B cell (primary cell): ENCODE data around the gene TTLL11. TPM values are rescaled to one million over a fixed set of nuclear protein-coding genes. Genes with fewer than 3 reads are reported as not detected.

Source experiments
- ATAC-seq: fragments of 200-7000 bp; cut with Tn5 transposase; one replicate; pipeline ENCODE4 v1.10.0; 2021; ENCODE audit warnings: low read depth, mild to moderate bottlenecking, moderate number of reproducible peaks, moderate library complexity
- CTCF ChIA-PET: fragments of 350-600 bp; sonication (Branson Sonifier 250); formaldehyde crosslinking; loops from one replicate; lab custom pipeline; 2021; ENCODE audit warnings: antibody characterized with exemption, inconsistent platforms; lab: Charles Lee
- POLR2A ChIA-PET: fragments of 350-600 bp; sonication (Branson Sonifier 250); formaldehyde crosslinking; loops from one replicate; lab custom pipeline; 2021; ENCODE audit warnings: antibody characterized with exemption; lab: Charles Lee
- DNase-seq: peaks from one replicate; pipeline ENCODE4 v3.0.0; 2013
- H2AFZ ChIP-seq: 2 replicates; pipeline ENCODE4 v1.6.1; 2012; ENCODE audit warnings: mild to moderate bottlenecking, low read depth, low read length; ENCODE audit not compliant: insufficient read depth, poor library complexity, severe bottlenecking
- H3K27ac ChIP-seq, 2 donors: 1 replicate in 1 of 2; 2 replicates in 1 of 2; pipeline ENCODE4 v1.5.1; 2012 to 2013; ENCODE audit warnings: low read length in 2 of 2, mild to moderate bottlenecking in 2 of 2, moderate library complexity in 1 of 2
- H3K27me3 ChIP-seq, 4 experiments: fragments of 200-600 bp in 1 of 4; sonication (generic) in 1 of 4; replicated peaks in 1 of 4; 1 replicate in 2 of 4; 2 replicates in 2 of 4; pipeline versions ENCODE4 v1.6.1 to v1.7.0; 2013 to 2016; ENCODE audit warnings: low read length in 3 of 4, mild to moderate bottlenecking in 2 of 4, mixed read lengths in 1 of 4, moderate library complexity in 1 of 4; ENCODE audit not compliant: insufficient read depth in 4 of 4, control insufficient read depth in 3 of 4; ENCODE audit errors: control extremely low read depth in 1 of 4
- H3K36me3 ChIP-seq, 2 experiments: replicated peaks in 1 of 2; 1 replicate in 1 of 2; 2 replicates in 1 of 2; pipeline versions ENCODE4 v1.6.1 to v1.7.1; 2013; ENCODE audit warnings: low read length in 1 of 2; ENCODE audit not compliant: insufficient read depth in 2 of 2, control insufficient read depth in 1 of 2; ENCODE audit errors: control extremely low read depth in 1 of 2, extremely low read depth in 1 of 2
- H3K4me1 ChIP-seq, 2 donors: fragments of 200-600 bp in 1 of 2; sonication (generic) in 1 of 2; 1 replicate in 1 of 2; 2 replicates in 1 of 2; pipeline versions ENCODE4 v1.5.1 to v1.6.1; 2013 to 2017; ENCODE audit warnings: low read length in 2 of 2; ENCODE audit not compliant: control insufficient read depth in 2 of 2, insufficient read depth in 2 of 2
- H3K4me2 ChIP-seq: replicated peaks from 2 replicates; pipeline ENCODE3; 2012; ENCODE audit warnings: mild to moderate bottlenecking, low read depth, low read length; ENCODE audit not compliant: poor library complexity, severe bottlenecking
- H3K4me3 ChIP-seq, 5 experiments: fragments of 200-600 bp in 1 of 5; sonication (generic) in 1 of 5; 1 replicate in 3 of 5; 2 replicates in 2 of 5; pipeline versions ENCODE4 v1.5.1 to v1.7.0; 2011 to 2016; ENCODE audit warnings: low read length in 4 of 5, mild to moderate bottlenecking in 4 of 5, low read depth in 2 of 5, control low read depth in 1 of 5, moderate library complexity in 1 of 5; ENCODE audit not compliant: insufficient read depth in 1 of 5; ENCODE audit errors: control extremely low read depth in 1 of 5, extremely low read depth in 1 of 5
- H3K79me2 ChIP-seq: fragments of 200-600 bp; sonication (generic); one replicate; pipeline ENCODE4 v1.6.0; 2016; ENCODE audit warnings: low read length; ENCODE audit not compliant: control insufficient read depth, insufficient read depth
- H3K9ac ChIP-seq: fragments of 200-600 bp; sonication (generic); 2 replicates; pipeline ENCODE4 v1.6.1; 2017; ENCODE audit warnings: mild to moderate bottlenecking, low read length, moderate library complexity
- H3K9me3 ChIP-seq, 3 donors: one replicate each; pipeline versions ENCODE4 v1.6.1 to v1.7.1; 2013; ENCODE audit warnings: low read length in 2 of 3; ENCODE audit not compliant: control insufficient read depth in 2 of 3, insufficient read depth in 1 of 3; ENCODE audit errors: control extremely low read depth in 1 of 3
- H4K20me1 ChIP-seq: 2 replicates; pipeline ENCODE4 v1.6.0; 2012; ENCODE audit warnings: mild to moderate bottlenecking, low read length; ENCODE audit not compliant: insufficient read depth, control insufficient read depth, poor library complexity, severe bottlenecking
- H3K27ac Mint-ChIP-seq: one replicate; pipeline ENCODE4 v1.8.0; 2021; ENCODE audit warnings: mixed read lengths
- H3K27me3 Mint-ChIP-seq: one replicate; pipeline ENCODE4 v1.8.0; 2021; ENCODE audit warnings: mixed read lengths
- H3K4me1 Mint-ChIP-seq: one replicate; pipeline ENCODE4 v1.8.0; 2021; ENCODE audit warnings: mixed read lengths
- H3K4me3 Mint-ChIP-seq: one replicate; pipeline ENCODE4 v1.8.0; 2021; ENCODE audit warnings: mixed read lengths
- H3K9me3 Mint-ChIP-seq: one replicate; pipeline ENCODE4 v1.8.0; 2022; ENCODE audit warnings: mixed read lengths; ENCODE audit not compliant: insufficient read depth
- EZH2 ChIP-seq: IDR thresholded peaks from 2 replicates; pipeline ENCODE4 v1.6.1; 2012; ENCODE audit warnings: borderline replicate concordance, low read depth, mild to moderate bottlenecking, moderate library complexity, low read length; ENCODE audit not compliant: insufficient read depth, poor library complexity, severe bottlenecking
- WGBS: methylation state at CpG from one replicate; pipeline ENCODE4 v1.1.5; 2013; ENCODE audit warnings: missing lambda C conversion rate; ENCODE audit not compliant: insufficient coverage; 5-methylcytosine and 5-hydroxymethylcytosine counted together
- intact Hi-C: fragments of 100-400 bp; cut with micrococcal nuclease; formaldehyde crosslinking; loops from one replicate; pipeline ENCODE4 v1.10.0; 2022
- polyA plus RNA-seq: library from polyadenylated mRNA; depleted of rRNA; stranded (reverse); fragments of >200 nt; gene quantifications from 2 replicates; pipeline ENCODE4 v1.2.3, GENCODE V29; 2012
- total RNA-seq, 2 donors: library from RNA; stranded (reverse); fragments of 120-200 nt in 1 of 2; gene quantifications; 1 replicate in 1 of 2; 2 replicates in 1 of 2; pipeline versions ENCODE4 v1.2.3 to v1.2.4, GENCODE V29; 2013 to 2022
- TF ChIP-seq, protein P1 (sequence below): fragments of 200-600 bp; IDR thresholded peaks from one replicate; pipeline ENCODE4 v1.8.0; 2022; ENCODE audit warnings: antibody characterized with exemption, mild to moderate bottlenecking

Gene TTLL11
- total and polyA plus RNA-seq, 2 donors (not counting 1 experiment from before 2014, with no cell fraction given), result 3.6 to 3.8 TPM

DNA sequence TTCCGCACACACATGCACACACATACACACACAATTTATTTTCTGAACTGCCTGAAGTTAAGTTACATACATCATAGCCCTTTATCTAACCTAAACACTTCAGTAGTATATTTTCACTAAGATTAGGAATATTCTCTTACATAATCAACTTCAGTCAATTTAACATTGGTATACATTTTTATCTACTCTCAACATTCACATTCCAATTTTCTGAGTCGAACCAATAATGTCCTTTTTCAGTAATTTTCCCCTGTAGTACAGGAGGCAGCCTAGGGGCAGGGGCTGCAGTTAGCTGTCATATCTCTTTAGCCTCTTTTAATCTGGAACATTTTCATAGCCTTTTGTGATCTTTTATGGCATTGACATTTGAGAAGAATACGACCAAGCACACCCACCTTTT is 291.5 kb downstream of the TTLL11 start:
- WGBS, result 100% methylated on average over 1 of the region's 3 CpGs
- ChIA-PET CTCF (no interaction called here), POLR2A (no interaction called here)
- Mint-ChIP-seq H3K4me1 (no peaks in the 10 kb centered on the region), H3K27me3 (peaks cover 22% of the 10 kb centered on the region), H3K27ac (no peak overlapping the region), H3K9me3 (peaks cover 7% of the 10 kb centered on the region), H3K4me3 (no peak overlapping the region)
- TF ChIP-seq, protein P1, sequence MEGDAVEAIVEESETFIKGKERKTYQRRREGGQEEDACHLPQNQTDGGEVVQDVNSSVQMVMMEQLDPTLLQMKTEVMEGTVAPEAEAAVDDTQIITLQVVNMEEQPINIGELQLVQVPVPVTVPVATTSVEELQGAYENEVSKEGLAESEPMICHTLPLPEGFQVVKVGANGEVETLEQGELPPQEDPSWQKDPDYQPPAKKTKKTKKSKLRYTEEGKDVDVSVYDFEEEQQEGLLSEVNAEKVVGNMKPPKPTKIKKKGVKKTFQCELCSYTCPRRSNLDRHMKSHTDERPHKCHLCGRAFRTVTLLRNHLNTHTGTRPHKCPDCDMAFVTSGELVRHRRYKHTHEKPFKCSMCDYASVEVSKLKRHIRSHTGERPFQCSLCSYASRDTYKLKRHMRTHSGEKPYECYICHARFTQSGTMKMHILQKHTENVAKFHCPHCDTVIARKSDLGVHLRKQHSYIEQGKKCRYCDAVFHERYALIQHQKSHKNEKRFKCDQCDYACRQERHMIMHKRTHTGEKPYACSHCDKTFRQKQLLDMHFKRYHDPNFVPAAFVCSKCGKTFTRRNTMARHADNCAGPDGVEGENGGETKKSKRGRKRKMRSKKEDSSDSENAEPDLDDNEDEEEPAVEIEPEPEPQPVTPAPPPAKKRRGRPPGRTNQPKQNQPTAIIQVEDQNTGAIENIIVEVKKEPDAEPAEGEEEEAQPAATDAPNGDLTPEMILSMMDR, result no peak
- no peak for TF ChIP-seq EZH2
- Histone ChIP-seq H3K79me2 (no peaks in the 10 kb centered on the region), H3K9ac (no peak overlapping the region), H3K4me1 (no peaks in the 10 kb centered on the region), H3K27me3 (peaks cover 0 to 4% (median 0%) of the 10 kb centered on the region in 4 experiments), H3K4me2 (no peak overlapping the region), H2AFZ (no peak overlapping the region), H3K36me3 (no peaks in the 10 kb centered on the region), H3K9me3 (peaks cover 0 to 4% (median 0%) of the 10 kb centered on the region in 3 donors), H4K20me1 (no peaks in the 10 kb centered on the region), H3K27ac (no peak overlapping the region), H3K4me3 (no peak overlapping the region)
- ATAC-seq (no peak), DNase-seq (no peak)
- intact Hi-C loops, result no loop called here

DNA sequence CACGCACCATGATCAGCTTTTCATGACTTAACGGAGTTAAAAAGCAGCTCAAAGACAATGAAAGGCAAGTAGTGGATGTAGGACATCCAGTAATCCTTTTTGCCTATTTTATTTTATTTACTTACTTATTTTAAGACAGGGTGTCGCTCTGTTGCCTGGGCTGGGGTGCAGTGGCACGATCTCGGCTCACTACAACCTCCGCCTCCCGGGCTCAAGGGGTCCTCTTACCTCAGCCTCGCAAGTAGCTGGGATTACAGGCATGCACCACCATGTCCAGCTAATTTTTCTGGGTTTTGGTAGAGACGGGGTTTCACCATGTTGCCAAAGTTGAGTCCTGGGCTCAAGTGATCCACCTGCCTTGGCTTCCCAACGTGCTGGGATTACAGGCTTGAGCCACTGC is 292.7 kb downstream of the TTLL11 start:
- Histone ChIP-seq H3K9ac (no peak overlapping the region), H3K36me3 (no peaks in the 10 kb centered on the region), H3K4me3 (no peak overlapping the region), H3K9me3 (peaks cover 0 to 4% (median 0%) of the 10 kb centered on the region in 3 donors), H3K27ac (no peak overlapping the region), H3K27me3 (peaks cover 0 to 4% (median 0%) of the 10 kb centered on the region in 4 experiments), H2AFZ (no peak overlapping the region), H4K20me1 (no peaks in the 10 kb centered on the region), H3K4me2 (no peak overlapping the region), H3K79me2 (no peaks in the 10 kb centered on the region), H3K4me1 (no peaks in the 10 kb centered on the region)
- Mint-ChIP-seq H3K27me3 (peaks cover 22% of the 10 kb centered on the region), H3K9me3 (peaks cover 7% of the 10 kb centered on the region), H3K4me1 (no peaks in the 10 kb centered on the region), H3K4me3 (no peak overlapping the region), H3K27ac (no peak overlapping the region)
- ATAC-seq (no peak), DNase-seq (no peak)
- ChIA-PET CTCF (no interaction called here), POLR2A (no interaction called here)
- 98% methylated on average over 8 of the region's 10 CpGs for WGBS
- intact Hi-C loops, result no loop called here
- TF ChIP-seq, protein P1, result no peak
